ENCODE data around the gene SF1.

The SF1 gene

GRCh38 chr11:64722141-64723065, 55.9 kb downstream of the SF1 start:
- no peak for DNase-seq

- no peak for DNase-seq
Observed at GRCh38 chr11:64721359-64721699, 57.0 kb downstream of the SF1 start.

- DNase-seq = peak; percentile 37
Observed at GRCh38 chr11:64720640-64721358, 57.5 kb downstream of the SF1 start.

DNA sequence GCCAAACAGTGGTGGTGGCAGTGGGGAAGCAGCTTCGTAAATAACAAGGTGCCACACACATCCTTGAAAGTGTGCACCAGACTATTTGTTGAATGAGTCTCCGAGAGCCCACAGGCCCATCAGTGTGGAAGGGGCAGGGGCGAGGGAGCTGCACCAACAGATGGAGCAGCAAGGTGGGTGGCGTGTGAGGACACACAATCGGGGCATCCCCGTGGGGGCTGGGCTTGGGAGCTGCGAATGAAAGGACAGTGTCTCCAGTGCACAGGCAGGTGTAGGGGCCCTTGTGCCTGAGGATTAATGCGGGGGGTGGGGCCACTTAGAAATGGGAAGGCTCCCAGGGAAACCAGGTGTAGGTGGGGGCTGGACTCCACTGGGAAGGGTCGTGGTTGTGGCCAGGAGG, 58.2 kb downstream of the SF1 start:
- no peak for DNase-seq

- DNase-seq = no peak
Observed at GRCh38 chr11:64719406-64719805, 58.9 kb downstream of the SF1 start.

DNA sequence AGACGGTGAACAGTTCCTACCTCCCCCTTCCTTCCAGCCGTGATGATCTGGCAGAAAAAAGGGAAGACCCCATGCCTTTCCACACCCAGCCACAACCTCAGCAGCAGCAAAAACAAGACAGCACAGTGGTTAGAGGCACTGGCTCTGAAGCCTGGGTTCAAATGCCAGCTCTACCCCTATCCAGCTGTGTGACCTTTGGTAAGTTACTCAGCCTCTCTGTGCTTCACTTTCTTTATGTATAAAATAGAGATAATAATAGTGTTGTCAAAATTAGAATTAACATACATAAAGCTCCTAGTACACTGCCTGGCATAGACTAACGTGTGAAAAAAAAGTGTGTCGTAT, 59.6 kb downstream of the SF1 start:
- DNase-seq = no peak

- no peak for DNase-seq
Observed at GRCh38 chr11:64718084-64718779, 60.1 kb downstream of the SF1 start.

- no peak for DNase-seq
Observed at GRCh38 chr11:64717268-64717578, 61.1 kb downstream of the SF1 start.

- DNase-seq = no peak
Observed at GRCh38 chr11:64716473-64717267, 61.7 kb downstream of the SF1 start.

GRCh38 chr11:64715756-64716472, 62.4 kb downstream of the SF1 start:
- DNase-seq = peak; percentile 28

DNA sequence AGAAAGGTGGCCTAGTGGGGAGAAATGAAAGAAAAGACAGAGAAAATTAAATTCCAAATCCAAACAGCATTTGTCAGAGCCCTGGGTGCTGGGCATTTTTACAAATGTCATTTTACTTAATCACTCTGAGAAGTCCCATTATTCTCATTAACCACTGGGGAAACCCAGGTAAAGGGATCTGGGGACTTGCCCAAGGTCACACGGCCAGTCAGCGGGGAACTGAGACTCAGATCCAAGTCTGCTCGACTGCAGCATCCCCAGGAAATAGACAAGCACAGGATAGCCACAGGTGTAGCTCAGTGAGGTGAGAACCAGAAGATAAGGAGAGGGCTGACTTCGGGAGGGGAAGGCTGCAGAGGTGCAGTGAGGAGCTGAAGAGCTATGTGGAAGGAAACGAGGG, 63.2 kb downstream of the SF1 start:
- DNase-seq = no peak

DNA sequence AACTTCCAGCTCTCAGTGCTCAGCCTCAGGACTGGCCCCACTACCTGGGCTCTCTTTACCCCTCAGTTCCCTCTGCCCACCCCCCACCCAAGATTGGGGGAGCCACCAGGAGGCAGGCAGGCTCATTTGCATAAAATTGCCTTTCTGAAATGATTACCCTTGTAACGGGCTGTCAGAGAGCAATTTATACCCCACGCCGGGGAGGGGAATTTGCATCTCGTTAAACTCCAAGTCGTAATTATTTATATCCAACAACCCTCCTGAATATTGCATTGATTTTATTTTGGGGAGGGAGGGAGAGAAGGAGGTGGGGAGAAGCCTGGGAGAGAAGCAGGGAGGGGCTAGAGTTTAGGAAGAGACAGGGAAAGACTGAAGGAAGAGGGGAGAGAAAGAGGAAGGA, 63.7 kb downstream of the SF1 start:
- DNase-seq = no peak
